GM10847 (cell line): ENCODE data around the gene C9orf153.

Source experiments
- POLR2A ChIP-seq: IDR thresholded peaks from 2 replicates; pipeline ENCODE4 v1.6.1; 2011; ENCODE audit not compliant: insufficient read length; ENCODE audit errors: extremely low read depth

Gene C9orf153

GRCh38 chr9:86238861-86239770 lies 20.3 kb downstream of the C9orf153 start:
- TF ChIP-seq POLR2A: no peak

- TF ChIP-seq POLR2A: no peak
Observed at GRCh38 chr9:86230858-86231257, 28.6 kb downstream of the C9orf153 start.

GRCh38 chr9:86222667-86223066 lies 36.8 kb downstream of the C9orf153 start:
- TF ChIP-seq POLR2A: no peak

GRCh38 chr9:86219606-86220005 lies 39.9 kb downstream of the C9orf153 start:
- TF ChIP-seq POLR2A: no peak

GRCh38 chr9:86217076-86217755 lies 42.2 kb downstream of the C9orf153 start:
- TF ChIP-seq POLR2A: no peak

GRCh38 chr9:86207193-86207592 lies 52.3 kb downstream of the C9orf153 start:
- TF ChIP-seq POLR2A: no peak

GRCh38 chr9:86202338-86202882 lies 57.0 kb downstream of the C9orf153 start:
- no peak for TF ChIP-seq POLR2A

- TF ChIP-seq POLR2A: no peak
Observed at GRCh38 chr9:86201474-86202337, 57.8 kb downstream of the C9orf153 start.

GRCh38 chr9:86200599-86201162 lies 58.8 kb downstream of the C9orf153 start:
- no peak for TF ChIP-seq POLR2A

GRCh38 chr9:86193088-86193487 lies 66.4 kb downstream of the C9orf153 start:
- no peak for TF ChIP-seq POLR2A

- TF ChIP-seq POLR2A: no peak
Observed at GRCh38 chr9:86187121-86187520, 72.3 kb downstream of the C9orf153 start.

- TF ChIP-seq POLR2A: no peak
Observed at GRCh38 chr9:86186696-86187095, 72.8 kb downstream of the C9orf153 start.

GRCh38 chr9:86185872-86186271 lies 73.6 kb downstream of the C9orf153 start:
- TF ChIP-seq POLR2A: no peak

- TF ChIP-seq POLR2A: no peak
Observed at GRCh38 chr9:86184138-86184524, 75.3 kb downstream of the C9orf153 start.
